Measurements from ENCODE around the gene RUBCN.
"Not testable (repeated sequence)": the region's sequence is repeated elsewhere in the genome, so short reads cannot be mapped to it uniquely, and the experiment has no call there.

The RUBCN gene

GRCh38 chr3:197733042-197733441, 3.7 kb downstream of the RUBCN start:
- no peak for DNase-seq

GRCh38 chr3:197731483-197731882, 5.2 kb downstream of the RUBCN start:
- DNase-seq = not testable (repeated sequence)

DNA sequence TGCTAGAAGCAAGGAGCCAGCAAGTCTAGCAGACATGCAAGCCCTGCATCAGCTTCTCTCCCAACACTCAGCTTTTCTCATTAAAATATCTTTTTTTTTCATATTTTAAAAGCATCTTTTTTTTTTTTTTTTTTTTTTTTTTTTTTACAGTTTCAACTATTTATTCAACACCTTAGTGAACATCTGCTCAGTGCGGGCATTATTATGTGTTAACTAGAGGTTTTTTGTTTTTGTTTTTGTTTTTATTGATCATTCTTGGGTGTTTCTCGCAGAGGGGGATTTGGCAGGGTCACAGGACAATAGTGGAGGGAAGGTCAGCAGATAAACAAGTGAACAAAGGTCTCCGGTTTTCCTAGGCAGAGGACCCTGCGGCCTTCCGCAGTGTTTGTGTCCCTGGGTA, 5.9 kb downstream of the RUBCN start:
- not testable (repeated sequence) for DNase-seq

- DNase-seq = no peak
Measured at GRCh38 chr3:197730200-197730599, 6.5 kb downstream of the RUBCN start.

DNA sequence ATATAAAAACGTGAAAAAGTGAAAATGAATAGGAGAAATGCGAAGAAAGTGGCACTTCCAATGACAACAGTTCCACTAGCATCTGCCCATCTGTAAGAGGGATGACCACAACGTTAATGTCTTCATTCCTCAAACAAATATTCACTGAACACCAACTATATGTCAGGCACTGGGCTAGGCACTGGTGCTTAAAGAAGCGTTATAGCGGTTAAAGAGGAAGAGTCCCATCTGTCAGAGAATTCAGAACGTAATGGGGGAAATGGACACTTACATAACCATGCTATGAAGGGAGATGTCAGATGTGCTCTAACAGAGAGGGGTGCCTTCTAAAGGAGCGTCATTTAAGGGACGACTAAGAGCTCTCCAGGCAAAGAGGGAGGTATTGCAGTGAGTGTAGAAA, 8.2 kb downstream of the RUBCN start:
- DNase-seq = no peak

- not testable (repeated sequence) for DNase-seq
Measured at GRCh38 chr3:197727878-197728277, 8.8 kb downstream of the RUBCN start.

- DNase-seq = no peak
Measured at GRCh38 chr3:197722734-197723133, 14.0 kb downstream of the RUBCN start.

GRCh38 chr3:197720694-197721093, 16.0 kb downstream of the RUBCN start:
- DNase-seq = no peak

GRCh38 chr3:197718891-197719290, 17.8 kb downstream of the RUBCN start:
- DNase-seq = no peak

DNA sequence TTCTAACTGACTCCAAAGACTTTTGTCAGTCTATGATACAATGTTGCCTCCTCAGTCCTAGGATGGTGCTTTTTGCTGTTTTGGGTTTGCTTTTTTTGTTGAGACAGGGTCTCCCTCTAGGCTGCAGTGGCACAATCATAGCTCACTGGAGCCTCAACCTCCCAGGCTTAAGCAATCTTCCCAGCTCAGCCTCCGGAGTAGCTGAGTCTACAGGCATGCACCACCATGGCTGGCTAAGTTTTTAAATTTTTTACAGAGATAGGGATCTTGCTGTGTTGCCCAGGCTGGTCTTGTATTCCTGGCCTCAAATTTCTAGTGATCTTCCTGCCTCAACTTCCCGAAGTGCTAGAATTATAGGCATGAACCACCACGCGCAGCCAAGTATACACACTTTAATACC, 22.5 kb downstream of the RUBCN start:
- no peak for DNase-seq

DNA sequence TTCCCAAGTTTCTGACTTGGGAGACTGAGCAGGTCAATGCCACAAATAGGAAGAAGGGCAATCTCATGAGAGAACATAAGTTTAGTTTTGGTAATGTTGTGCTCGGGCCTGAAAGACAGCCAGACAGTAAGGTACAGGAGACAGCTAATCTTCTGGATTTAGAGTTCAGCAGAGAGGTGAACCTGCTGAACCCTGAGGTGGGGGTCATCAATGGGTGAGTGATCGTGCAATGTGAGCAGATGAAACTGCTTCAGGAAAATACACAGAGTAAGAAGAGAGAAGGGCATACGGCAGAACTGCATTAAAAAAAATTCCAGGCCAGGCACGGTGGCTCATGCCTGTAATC, 23.3 kb downstream of the RUBCN start:
- DNase-seq = no peak

GRCh38 chr3:197711973-197712707, 24.6 kb downstream of the RUBCN start:
- DNase-seq = peak; percentile 60

DNA sequence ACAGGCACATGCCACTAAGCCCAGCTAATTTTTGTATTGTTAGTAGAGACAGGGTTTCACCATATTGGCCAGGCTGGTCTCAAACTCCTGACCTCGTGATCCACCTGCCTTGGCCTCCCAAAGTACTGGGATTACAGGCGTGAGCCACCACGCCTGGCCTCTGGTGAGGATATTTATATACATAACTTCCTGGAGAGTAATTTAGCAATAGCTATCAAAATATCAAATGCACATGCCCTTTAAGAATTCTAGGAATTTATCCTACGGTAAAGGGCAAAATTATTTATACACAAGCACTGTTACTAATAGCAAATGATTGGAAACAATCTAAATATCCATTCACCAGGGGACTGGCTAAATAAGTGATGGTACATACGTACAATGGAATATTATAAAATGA, 25.7 kb downstream of the RUBCN start:
- DNase-seq = not testable (repeated sequence)

GRCh38 chr3:197709135-197709534, 27.6 kb downstream of the RUBCN start:
- DNase-seq = no peak

DNA sequence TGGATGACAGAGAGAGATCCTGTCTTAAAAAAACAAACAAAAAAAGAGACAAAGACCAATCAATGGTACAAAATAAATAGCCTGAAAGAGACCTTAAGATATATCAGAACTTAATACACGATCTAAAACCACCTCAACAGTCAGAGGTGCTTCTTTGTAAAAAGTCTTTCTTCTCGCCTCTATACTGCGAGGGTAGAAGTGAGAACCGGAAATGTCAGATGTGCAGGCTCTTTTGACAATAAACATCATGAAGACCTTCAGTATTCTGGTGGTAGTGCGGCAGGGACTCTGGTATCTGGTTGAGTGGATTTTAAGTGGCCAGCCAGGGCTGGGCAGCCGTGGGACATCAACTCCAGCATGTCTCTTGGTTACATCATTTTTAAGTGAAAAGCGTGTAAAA, 30.0 kb downstream of the RUBCN start:
- no peak for DNase-seq

- no peak for DNase-seq
Measured at GRCh38 chr3:197701841-197702240, 34.9 kb downstream of the RUBCN start.

GRCh38 chr3:197700095-197700494, 36.6 kb downstream of the RUBCN start:
- DNase-seq = no peak

GRCh38 chr3:197697355-197697754, 39.3 kb downstream of the RUBCN start:
- DNase-seq = no peak

DNA sequence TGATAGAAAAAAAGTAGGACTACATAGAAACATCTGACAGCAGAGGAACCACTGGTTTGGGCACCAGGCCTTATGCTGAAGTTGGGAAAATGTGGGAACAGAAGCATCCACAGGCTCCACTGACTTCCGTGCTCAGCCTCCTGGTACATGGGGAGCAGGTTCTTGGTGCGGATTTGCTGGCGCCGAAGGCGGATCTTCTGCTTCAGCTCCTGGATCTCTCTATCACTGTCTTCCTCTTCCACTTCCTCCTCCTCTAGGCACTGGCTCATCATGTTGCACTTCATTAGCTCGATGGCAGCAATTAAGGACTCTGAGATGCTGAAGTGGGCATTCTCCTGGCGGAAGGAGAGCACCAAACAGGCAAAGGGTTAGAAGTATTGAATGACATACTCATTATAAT, 42.5 kb downstream of the RUBCN start:
- no peak for DNase-seq

- peak; percentile 35 for DNase-seq
Measured at GRCh38 chr3:197692641-197693040, 44.1 kb downstream of the RUBCN start.

DNA sequence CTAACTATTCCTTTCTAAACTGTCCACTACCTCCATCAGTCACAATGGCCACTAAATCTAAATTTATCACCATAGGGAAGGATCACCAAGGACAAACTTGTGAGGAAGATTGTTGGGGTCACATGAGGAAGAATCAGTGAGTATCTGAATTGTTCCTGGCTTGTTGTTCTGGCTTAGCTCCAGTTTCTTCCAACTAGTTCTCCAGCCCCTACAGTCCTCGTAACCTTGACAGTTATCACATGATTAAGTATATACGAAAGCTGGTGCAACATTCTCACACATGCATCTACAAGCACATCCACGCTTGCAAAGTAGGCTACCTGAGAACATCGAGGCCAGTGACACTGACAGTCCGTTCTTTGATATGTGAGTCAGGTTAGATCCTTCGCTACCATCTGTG, 46.0 kb downstream of the RUBCN start:
- DNase-seq = no peak

DNA sequence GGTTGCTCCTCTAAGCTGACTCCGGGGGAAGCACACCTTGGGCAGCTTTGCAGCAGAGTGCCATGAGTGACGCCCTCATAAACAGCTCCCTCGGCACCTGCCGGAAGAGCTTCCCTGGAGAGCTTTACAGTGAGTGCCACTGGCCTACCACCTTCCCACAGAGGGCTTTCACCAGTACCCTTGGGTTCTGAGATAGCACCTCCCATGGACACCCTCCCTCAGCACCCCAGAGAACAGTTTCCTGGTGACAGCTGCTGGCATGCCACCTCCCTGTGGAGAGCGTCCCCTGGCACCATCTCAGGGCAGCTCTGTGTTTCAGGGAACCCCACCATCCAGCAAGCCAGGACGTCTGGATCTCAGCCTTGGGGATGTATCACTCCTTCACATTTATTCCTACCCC, 49.1 kb downstream of the RUBCN start:
- DNase-seq = peak; percentile 70

- no peak for DNase-seq
Measured at GRCh38 chr3:197686899-197687298, 49.8 kb downstream of the RUBCN start.

- no peak for DNase-seq
Measured at GRCh38 chr3:197685546-197685945, 51.2 kb downstream of the RUBCN start.

DNA sequence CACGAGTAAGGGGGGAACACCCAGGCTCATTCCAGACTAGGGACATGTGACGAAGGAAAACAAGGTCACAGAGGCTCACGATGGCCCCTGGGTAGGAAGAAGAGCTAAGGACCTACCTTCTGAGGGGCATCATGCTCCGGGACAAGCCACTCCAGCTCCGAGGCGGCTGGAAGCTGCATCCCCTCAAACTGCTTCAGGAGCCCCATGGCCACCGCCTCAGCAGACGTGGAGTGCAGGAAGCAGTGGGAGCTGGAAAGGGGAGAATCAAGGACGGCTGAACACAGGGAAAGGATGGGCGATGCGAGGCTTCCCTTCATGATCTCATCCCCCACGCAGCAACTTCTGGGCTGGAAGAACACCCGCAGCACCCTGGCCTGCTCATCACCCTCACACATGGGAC, 53.5 kb downstream of the RUBCN start:
- no peak for DNase-seq

DNA sequence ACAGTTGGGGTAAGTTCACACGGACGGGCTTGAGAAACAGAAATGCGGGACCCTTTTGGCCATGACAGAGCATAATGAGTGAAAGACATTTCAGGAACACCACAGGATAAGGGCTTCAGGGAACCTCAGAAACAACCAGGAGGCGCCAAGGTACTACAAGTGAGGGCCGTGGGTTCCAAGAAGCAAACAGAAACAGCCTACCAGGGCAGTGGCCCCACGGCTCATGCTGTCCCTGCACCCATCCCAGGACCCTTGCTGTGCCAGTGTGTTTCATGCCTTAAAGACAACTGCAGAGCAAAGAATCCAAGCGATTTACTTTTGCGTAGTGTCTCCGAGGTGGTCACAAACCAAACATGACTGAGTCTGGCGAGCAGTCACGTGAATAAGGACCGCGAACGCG, 54.0 kb downstream of the RUBCN start:
- no peak for DNase-seq
